Stromal cell of bone marrow (primary cell): ENCODE results near the gene PABPC3.
A peak's percentile ranks its signal among the peaks of the same experiment; 100 is the strongest.

Experiments used
- DNase-seq: peaks from one replicate; pipeline ENCODE4 v3.0.0-alpha.2; 2012; ENCODE audit warnings: low read depth

Gene PABPC3

GRCh38 chr13:25112695-25113255 lies 16.8 kb downstream of the PABPC3 start:
- DNase-seq = no peak

- peak; percentile 53 for DNase-seq
Measured at GRCh38 chr13:25114220-25114619, 18.3 kb downstream of the PABPC3 start.

- DNase-seq = no peak
Measured at GRCh38 chr13:25116044-25116443, 20.1 kb downstream of the PABPC3 start.

GRCh38 chr13:25117312-25117711 lies 21.4 kb downstream of the PABPC3 start:
- no peak for DNase-seq

- no peak for DNase-seq
Measured at GRCh38 chr13:25118378-25118905, 22.5 kb downstream of the PABPC3 start.

GRCh38 chr13:25130944-25131343 lies 35.0 kb downstream of the PABPC3 start:
- DNase-seq = no peak

GRCh38 chr13:25131881-25132420 lies 36.0 kb downstream of the PABPC3 start:
- no peak for DNase-seq

- no peak for DNase-seq
Measured at GRCh38 chr13:25132751-25133390, 36.9 kb downstream of the PABPC3 start.

- DNase-seq = no peak
Measured at GRCh38 chr13:25135896-25136295, 40.0 kb downstream of the PABPC3 start.

- no peak for DNase-seq
Measured at GRCh38 chr13:25136880-25137787, 41.2 kb downstream of the PABPC3 start.

- DNase-seq = no peak
Measured at GRCh38 chr13:25137788-25138115, 41.8 kb downstream of the PABPC3 start.

- DNase-seq = no peak
Measured at GRCh38 chr13:25141042-25141441, 45.1 kb downstream of the PABPC3 start.

GRCh38 chr13:25143706-25144105 lies 47.8 kb downstream of the PABPC3 start:
- DNase-seq = no peak

GRCh38 chr13:25147638-25148401 lies 51.9 kb downstream of the PABPC3 start:
- no peak for DNase-seq

- no peak for DNase-seq
Measured at GRCh38 chr13:25148402-25148771, 52.5 kb downstream of the PABPC3 start.
